SK-N-SH (cell line): ENCODE measurements around the gene R3HDM2.

Experiments used
- RAD21 ChIP-seq: IDR thresholded peaks from 2 replicates; pipeline ENCODE4 v1.6.1; 2012; ENCODE audit warnings: mild to moderate bottlenecking, low read length
- RCOR1 ChIP-seq: fragments of 150-350 bp; IDR thresholded peaks from 2 replicates; pipeline ENCODE4 v1.6.1; 2017; ENCODE audit warnings: antibody characterized with exemption, low read length
- SIN3A ChIP-seq: IDR thresholded peaks from 2 replicates; pipeline ENCODE4 v1.6.1; 2012; ENCODE audit warnings: low read depth, mild to moderate bottlenecking, low read length, moderate library complexity, borderline replicate concordance
- YY1 ChIP-seq: IDR thresholded peaks from 2 replicates; pipeline ENCODE4 v1.4.0; 2012; ENCODE audit warnings: low read depth, mild to moderate bottlenecking
- TF ChIP-seq, protein P1 (sequence below): fragments of 200-600 bp; sonication (generic); IDR thresholded peaks from 2 replicates; pipeline ENCODE4 v1.6.1; 2017; ENCODE audit warnings: antibody characterized with exemption, mild to moderate bottlenecking, moderate library complexity

DNA sequence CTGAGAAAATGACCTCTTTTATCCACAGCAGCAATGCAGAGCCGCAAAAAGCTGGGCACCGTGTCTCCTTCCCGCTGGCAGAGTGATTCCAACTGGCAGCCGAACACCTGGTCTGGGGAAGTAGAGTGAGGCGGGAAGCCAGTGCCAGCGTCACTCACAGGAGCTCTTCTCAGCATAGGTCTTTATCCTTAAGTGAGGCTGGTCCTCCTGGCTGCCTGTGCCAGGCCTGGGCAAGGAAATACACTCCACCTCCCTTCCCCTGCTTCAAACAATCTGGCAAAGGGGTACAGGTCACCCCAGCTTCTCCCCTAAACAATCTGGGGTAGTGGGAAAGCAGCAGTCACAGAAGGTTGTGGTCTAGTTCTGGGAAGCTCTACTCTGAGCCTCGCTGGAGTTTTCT is 44.0 kb upstream of the R3HDM2 start:
- TF ChIP-seq, protein P1, sequence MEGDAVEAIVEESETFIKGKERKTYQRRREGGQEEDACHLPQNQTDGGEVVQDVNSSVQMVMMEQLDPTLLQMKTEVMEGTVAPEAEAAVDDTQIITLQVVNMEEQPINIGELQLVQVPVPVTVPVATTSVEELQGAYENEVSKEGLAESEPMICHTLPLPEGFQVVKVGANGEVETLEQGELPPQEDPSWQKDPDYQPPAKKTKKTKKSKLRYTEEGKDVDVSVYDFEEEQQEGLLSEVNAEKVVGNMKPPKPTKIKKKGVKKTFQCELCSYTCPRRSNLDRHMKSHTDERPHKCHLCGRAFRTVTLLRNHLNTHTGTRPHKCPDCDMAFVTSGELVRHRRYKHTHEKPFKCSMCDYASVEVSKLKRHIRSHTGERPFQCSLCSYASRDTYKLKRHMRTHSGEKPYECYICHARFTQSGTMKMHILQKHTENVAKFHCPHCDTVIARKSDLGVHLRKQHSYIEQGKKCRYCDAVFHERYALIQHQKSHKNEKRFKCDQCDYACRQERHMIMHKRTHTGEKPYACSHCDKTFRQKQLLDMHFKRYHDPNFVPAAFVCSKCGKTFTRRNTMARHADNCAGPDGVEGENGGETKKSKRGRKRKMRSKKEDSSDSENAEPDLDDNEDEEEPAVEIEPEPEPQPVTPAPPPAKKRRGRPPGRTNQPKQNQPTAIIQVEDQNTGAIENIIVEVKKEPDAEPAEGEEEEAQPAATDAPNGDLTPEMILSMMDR, result no peak
- TF ChIP-seq YY1 (no peak), SIN3A (no peak), RCOR1 (no peak), RAD21 (no peak)
